GM13977 (cell line): ENCODE results near the gene THPO.

Experiments used
- DNase-seq: peaks from one replicate; pipeline ENCODE4 v3.0.0; 2012; ENCODE audit warnings: low spot score
- CTCF ChIP-seq: IDR thresholded peaks from 2 replicates; pipeline ENCODE4 v1.5.1; 2012; ENCODE audit warnings: mild to moderate bottlenecking, control low read depth; ENCODE audit not compliant: insufficient read depth; ENCODE audit errors: extremely low read depth, missing control alignments
- in situ Hi-C: fragments of 300-500 bp; cut with MboI; formaldehyde crosslinking; loops from one replicate; pipeline ENCODE4 v1.12.0; 2022; ENCODE audit warnings: low sequenced_read_pairs, low pct_unique_long_range_greater_than_20kb, mixed read lengths, inconsistent platforms; ENCODE audit not compliant: unreplicated experiment

The THPO gene

DNA sequence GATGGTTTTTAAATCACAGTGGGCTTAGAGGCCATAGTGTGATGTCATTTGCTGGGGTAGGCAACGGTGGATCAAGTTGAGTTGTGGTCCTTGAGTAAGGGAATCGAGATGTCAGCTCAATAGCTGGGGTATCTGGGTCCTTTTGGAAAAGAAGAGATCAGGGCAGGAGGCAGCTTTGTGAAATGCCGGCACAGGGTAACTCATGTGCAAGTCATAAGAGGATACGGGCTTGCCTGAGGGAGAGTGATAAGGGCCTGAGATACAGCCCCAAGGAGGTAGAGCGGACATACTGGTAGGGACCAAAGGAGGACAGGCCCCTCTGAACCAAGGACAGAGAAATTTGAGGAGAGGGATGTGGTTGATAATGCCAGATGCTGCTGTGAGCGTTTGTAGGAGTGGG, 44.8 kb downstream of the THPO start:
- TF ChIP-seq CTCF, result no peak
- no peak for DNase-seq
- in situ Hi-C loops, result no loop called here

DNA sequence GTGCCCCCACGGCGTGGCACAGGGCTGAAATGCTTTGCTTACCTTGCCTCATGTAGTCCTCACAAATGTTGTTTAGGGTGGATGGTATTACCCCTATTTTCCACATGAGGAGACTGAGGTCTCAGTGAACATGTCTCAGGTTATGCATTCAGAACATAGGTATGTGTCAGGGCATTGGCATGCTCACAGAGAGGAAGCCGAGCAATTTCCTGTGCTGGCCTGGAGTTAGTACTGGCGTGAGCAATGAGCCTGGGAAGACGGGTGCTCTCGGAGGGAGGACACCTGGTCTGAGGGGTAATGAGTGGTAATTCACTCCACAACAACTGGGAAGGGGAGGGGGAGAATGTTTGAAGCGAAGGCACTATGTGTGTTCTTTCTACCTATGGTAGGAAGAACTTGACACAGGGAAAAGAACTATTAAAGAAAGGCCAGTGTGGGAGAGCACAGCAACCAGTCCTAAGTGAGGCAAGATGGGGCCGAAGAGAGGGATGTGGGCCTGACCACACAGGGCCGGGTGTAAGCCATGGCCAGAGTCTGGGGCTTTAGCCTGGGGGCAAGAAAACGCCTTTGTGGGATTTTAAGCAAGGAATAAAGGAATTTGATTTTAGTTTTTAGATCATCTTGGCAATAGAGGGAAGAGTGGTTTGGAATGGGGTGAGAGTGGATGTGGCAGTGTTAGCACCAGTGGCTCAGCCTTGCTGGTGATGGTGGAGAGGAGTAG, 45.5 kb downstream of the THPO start:
- in situ Hi-C loops, result no loop called here
- no peak for TF ChIP-seq CTCF
- no peak for DNase-seq

DNA sequence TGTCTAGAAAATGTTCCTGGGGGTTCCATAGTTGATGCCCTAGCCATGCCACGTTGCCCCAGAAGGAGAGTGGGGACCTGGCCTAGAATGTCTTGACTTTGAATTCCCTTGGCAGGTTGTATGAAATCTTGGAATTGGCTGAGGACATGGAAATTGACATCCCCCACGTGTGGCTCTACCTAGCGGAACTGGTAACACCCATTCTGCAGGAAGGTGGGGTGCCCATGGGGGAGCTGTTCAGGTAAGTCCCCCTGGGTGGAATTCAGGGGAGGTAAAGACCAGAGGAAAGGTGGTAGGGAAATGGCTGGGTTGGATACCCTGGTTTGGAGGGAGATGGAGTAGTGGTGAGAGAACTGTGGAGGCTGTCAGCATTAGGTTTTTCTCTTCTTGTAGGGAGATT, 49.5 kb downstream of the THPO start:
- DNase-seq, result no peak
- in situ Hi-C loops, result no loop called here

DNA sequence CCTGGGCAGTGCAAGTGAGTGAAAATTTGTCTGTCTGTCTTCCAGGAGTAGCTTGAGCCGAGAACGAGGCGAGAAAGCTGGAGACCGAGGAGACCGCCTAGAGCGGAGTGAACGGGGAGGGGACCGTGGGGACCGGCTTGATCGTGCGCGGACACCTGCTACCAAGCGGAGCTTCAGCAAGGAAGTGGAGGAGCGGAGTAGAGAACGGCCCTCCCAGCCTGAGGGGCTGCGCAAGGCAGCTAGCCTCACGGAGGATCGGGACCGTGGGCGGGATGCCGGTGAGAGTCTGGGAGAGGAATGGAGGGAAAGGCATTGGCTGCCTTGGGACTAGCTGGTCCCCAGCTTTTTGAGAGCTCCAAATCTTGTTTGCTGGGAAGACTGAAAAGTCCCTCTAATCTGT, 50.8 kb downstream of the THPO start:
- TF ChIP-seq CTCF, result no peak
- in situ Hi-C loops, result no loop called here
- no peak for DNase-seq

More for the DNA sequence above, 49.5 kb downstream of the THPO start:
- no peak for TF ChIP-seq CTCF

- peak; percentile 16 for DNase-seq
- in situ Hi-C loops, result no loop called here
- no peak for TF ChIP-seq CTCF
These were observed 52.2 kb downstream of the THPO start for GRCh38 chr3:184325715-184326369.

DNA sequence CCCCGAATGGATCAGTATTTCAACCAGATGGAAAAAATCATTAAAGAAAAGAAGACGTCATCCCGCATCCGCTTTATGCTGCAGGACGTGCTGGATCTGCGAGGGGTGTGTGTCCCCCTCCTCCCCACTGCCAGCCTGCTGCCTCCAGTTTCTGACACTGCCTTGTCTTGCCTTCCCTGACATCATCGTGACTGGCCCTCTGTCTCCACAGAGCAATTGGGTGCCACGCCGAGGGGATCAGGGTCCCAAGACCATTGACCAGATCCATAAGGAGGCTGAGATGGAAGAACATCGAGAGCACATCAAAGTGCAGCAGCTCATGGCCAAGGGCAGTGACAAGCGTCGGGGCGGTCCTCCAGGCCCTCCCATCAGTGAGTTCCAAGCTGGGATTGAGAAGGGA, 52.7 kb downstream of the THPO start:
- in situ Hi-C loops, result no loop called here
- TF ChIP-seq CTCF, result no peak
- no peak for DNase-seq
